ENCODE results near the gene CYB561D2. TPM values are rescaled to one million over a fixed set of nuclear protein-coding genes. Genes with fewer than 3 reads are reported as not detected.

The CYB561D2 gene
- polyA plus RNA-seq, 1 experiment = 14.5 TPM

DNA sequence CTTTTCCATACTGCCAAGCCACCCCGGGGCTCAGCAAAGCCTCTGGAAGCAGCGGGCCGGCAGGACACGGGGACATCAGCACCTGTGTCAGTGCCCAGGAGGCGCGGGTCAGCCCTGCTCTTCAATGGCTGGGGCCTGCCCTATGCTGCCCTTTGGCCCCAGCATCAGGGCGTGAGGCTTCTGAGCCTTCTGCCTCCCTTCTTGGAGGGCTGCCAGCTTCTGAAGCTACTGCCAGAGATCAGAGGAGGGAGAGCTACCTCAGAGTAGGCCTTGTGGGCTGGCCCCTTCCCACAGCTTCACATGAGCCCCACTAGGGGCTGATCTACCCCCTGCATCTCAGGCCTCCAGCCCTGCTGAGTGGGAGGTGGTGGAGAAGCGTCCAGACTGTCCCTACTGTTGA is 21.7 kb downstream of the CYB561D2 start:
- POLR2A ChIA-PET = no interaction called here
- TF ChIP-seq, protein P1, sequence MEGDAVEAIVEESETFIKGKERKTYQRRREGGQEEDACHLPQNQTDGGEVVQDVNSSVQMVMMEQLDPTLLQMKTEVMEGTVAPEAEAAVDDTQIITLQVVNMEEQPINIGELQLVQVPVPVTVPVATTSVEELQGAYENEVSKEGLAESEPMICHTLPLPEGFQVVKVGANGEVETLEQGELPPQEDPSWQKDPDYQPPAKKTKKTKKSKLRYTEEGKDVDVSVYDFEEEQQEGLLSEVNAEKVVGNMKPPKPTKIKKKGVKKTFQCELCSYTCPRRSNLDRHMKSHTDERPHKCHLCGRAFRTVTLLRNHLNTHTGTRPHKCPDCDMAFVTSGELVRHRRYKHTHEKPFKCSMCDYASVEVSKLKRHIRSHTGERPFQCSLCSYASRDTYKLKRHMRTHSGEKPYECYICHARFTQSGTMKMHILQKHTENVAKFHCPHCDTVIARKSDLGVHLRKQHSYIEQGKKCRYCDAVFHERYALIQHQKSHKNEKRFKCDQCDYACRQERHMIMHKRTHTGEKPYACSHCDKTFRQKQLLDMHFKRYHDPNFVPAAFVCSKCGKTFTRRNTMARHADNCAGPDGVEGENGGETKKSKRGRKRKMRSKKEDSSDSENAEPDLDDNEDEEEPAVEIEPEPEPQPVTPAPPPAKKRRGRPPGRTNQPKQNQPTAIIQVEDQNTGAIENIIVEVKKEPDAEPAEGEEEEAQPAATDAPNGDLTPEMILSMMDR (IDR thresholded peaks at IDR 0.05; ENCODE audit: low read depth, low read length) = no peak
- Histone ChIP-seq H3K9me3 (ENCODE audit: control insufficient read depth, insufficient read depth, low read length) (no peaks in the 10 kb centered on the region), H3K4me3 (ENCODE audit: low read depth, low read length) (no peak overlapping the region), H3K27ac (ENCODE audit: low read depth, low read length) (no peak overlapping the region), H3K27me3 (ENCODE audit: control insufficient read depth, insufficient read depth, low read length) (peaks cover 43% of the 10 kb centered on the region)
- CTCF ChIA-PET = no interaction called here
- DNase-seq (ENCODE audit: low read depth, low spot score) = no peak

GRCh38 chr3:50373146-50374051 is 22.7 kb downstream of the CYB561D2 start:
- Histone ChIP-seq H3K9me3 (ENCODE audit: control insufficient read depth, insufficient read depth, low read length) (no peaks in the 10 kb centered on the region), H3K27me3 (ENCODE audit: control insufficient read depth, insufficient read depth, low read length) (peaks cover 42% of the 10 kb centered on the region), H3K4me3 (ENCODE audit: low read depth, low read length) (no peak overlapping the region), H3K27ac (ENCODE audit: low read depth, low read length) (no peak overlapping the region)
- TF ChIP-seq, protein P1 (IDR thresholded peaks at IDR 0.05; ENCODE audit: low read depth, low read length) = no peak
- ChIA-PET POLR2A (no interaction called here), CTCF (no interaction called here)
- DNase-seq (ENCODE audit: low read depth, low spot score) = no peak

DNA sequence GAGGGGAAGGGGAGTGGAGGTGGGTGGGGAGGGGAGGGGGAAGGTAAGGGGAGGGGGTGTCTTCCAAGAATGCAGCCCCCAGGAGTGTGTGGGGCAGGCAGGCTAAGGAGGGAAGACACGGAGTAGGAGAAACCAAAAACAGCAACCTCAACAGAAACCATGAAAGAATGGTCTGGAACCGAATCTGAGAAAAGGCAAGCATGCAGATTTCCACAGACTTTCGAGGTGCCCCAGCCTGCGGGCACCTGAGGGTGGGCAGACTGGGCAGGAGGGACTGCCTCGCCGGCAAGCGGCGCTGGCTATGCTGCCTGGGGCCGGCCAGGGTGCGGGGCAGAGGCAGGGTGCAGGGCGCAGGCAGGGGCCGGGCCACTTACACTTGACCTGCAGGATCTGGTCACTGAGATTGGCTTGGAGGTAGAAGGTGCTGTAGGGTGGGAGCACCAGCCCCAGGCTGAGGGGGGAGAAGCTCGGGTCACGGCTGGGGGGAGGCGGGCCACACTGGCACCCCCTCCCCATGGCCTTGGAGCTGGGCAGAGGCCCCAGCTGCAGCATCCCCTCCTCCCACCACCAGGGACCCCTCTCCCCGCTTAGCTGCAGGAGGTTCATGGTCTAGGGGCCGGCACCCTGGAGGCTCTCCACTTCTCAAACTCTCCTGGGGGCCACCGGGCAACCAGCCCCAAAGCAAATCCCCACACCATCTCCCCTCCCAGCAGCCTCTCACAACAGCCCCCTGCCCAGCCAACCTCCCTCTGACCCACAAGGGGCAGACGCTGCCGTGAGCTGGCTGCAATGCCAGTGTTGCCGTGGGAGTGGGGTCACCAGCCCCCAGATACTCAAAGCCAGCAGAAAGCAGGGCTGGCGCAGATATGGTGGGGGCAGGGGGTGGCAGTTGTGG is 23.9 kb downstream of the CYB561D2 start:
- H3K4me3 ChIP-seq (ENCODE audit: low read depth, low read length) = no peak overlapping the region
- DNase-seq (ENCODE audit: low read depth, low spot score) = no peak
- ChIA-PET CTCF (interaction anchor here (0.7 kb wide), 1 partner anchor 133 kb away, joined by 3 read pairs; no protein-coding TSS in a partner anchor), POLR2A (no interaction called here)
- TF ChIP-seq, protein P1 (IDR thresholded peaks at IDR 0.05; ENCODE audit: low read depth, low read length) = no peak
- peaks cover 35% of the 10 kb centered on the region for H3K27me3 ChIP-seq (ENCODE audit: control insufficient read depth, insufficient read depth, low read length)
- no peaks in the 10 kb centered on the region for H3K9me3 ChIP-seq (ENCODE audit: control insufficient read depth, insufficient read depth, low read length)
- H3K27ac ChIP-seq (ENCODE audit: low read depth, low read length) = no peak overlapping the region

- CTCF ChIA-PET = interaction anchor here (0.7 kb wide), 1 partner anchor 132 kb away, joined by 3 read pairs; no protein-coding TSS in a partner anchor
Measured at GRCh38 chr3:50375258-50375931, 24.7 kb downstream of the CYB561D2 start.

More at GRCh38 chr3:50375258-50375931, 24.7 kb downstream of the CYB561D2 start:
- TF ChIP-seq, protein P1 (IDR thresholded peaks at IDR 0.05; ENCODE audit: low read depth, low read length) = no peak
- no peak for DNase-seq (ENCODE audit: low read depth, low spot score)
- Histone ChIP-seq H3K27ac (ENCODE audit: low read depth, low read length) (no peak overlapping the region), H3K9me3 (ENCODE audit: control insufficient read depth, insufficient read depth, low read length) (no peaks in the 10 kb centered on the region), H3K27me3 (ENCODE audit: control insufficient read depth, insufficient read depth, low read length) (peaks cover 34% of the 10 kb centered on the region), H3K4me3 (ENCODE audit: low read depth, low read length) (no peak overlapping the region)
- POLR2A ChIA-PET = no interaction called here

Measured in AG04450 (cell line).